DOHH2 (cell line): ENCODE results near the gene CTIF.

Experiments used
- H3F3A ChIP-seq: fragments of 200-600 bp; sonication (generic), shearing (Covaris generic); 2 replicates; pipeline ENCODE4 v1.6.0; 2016; ENCODE audit warnings: antibody characterized with exemption, mild to moderate bottlenecking; ENCODE audit not compliant: control insufficient read depth, insufficient read depth
- H3K27ac ChIP-seq: fragments of 200-600 bp; sonication (generic); 2 replicates; pipeline ENCODE4 v1.5.1; 2014; ENCODE audit warnings: low read depth, mild to moderate bottlenecking, low read length, moderate library complexity
- H3K27me3 ChIP-seq: fragments of 200-600 bp; sonication (generic); 2 replicates; pipeline ENCODE4 v1.6.1; 2014; ENCODE audit warnings: mild to moderate bottlenecking, low read length, mixed read lengths; ENCODE audit not compliant: control insufficient read depth
- H3K36me3 ChIP-seq: fragments of 200-600 bp; sonication (generic); 2 replicates; pipeline ENCODE4 v1.6.1; 2014; ENCODE audit warnings: mild to moderate bottlenecking, low read length, moderate library complexity, mixed read lengths; ENCODE audit not compliant: control insufficient read depth
- H3K4me1 ChIP-seq: fragments of 200-600 bp; sonication (generic); 2 replicates; pipeline ENCODE4 v1.6.1; 2014; ENCODE audit warnings: mild to moderate bottlenecking, low read length, mixed read lengths; ENCODE audit not compliant: control insufficient read depth
- H3K4me2 ChIP-seq: fragments of 200-600 bp; sonication (generic); 2 replicates; pipeline ENCODE4 v1.6.0; 2014; ENCODE audit warnings: mild to moderate bottlenecking, low read length, moderate library complexity
- H3K4me3 ChIP-seq: fragments of 200-600 bp; sonication (generic); 2 replicates; pipeline ENCODE4 v1.5.1; 2014; ENCODE audit warnings: mild to moderate bottlenecking, low read length, mixed read lengths
- H3K79me2 ChIP-seq: fragments of 200-600 bp; sonication (generic); 2 replicates; pipeline ENCODE4 v1.6.1; 2014; ENCODE audit warnings: mild to moderate bottlenecking, low read length, mixed read lengths; ENCODE audit not compliant: control insufficient read depth
- H3K9me2 ChIP-seq: fragments of 200-600 bp; sonication (generic); replicated peaks from 2 replicates; pipeline ENCODE4 v1.6.1; 2014; ENCODE audit warnings: mild to moderate bottlenecking, low read length, mixed read lengths; ENCODE audit not compliant: control insufficient read depth
- H3K9me3 ChIP-seq: fragments of 200-600 bp; sonication (generic); 2 replicates; pipeline ENCODE4 v1.6.1; 2014; ENCODE audit warnings: antibody characterized with exemption, low read length, mixed read lengths; ENCODE audit not compliant: control insufficient read depth, insufficient read depth
- H4K20me1 ChIP-seq: fragments of 200-600 bp; sonication (generic); 2 replicates; pipeline ENCODE4 v1.6.0; 2014; ENCODE audit warnings: low read depth, mild to moderate bottlenecking, antibody characterized with exemption, low read length, moderate library complexity; ENCODE audit not compliant: control insufficient read depth, insufficient read depth
- CTCF ChIP-seq: fragments of 200-600 bp; sonication (generic); IDR thresholded peaks from one replicate; pipeline ENCODE4 v1.5.1; 2014; ENCODE audit warnings: antibody characterized with exemption, mild to moderate bottlenecking, low read depth, low read length; ENCODE audit not compliant: poor library complexity, severe bottlenecking
- EZH2phosphoT487 ChIP-seq: fragments of 200-600 bp; sonication (generic); IDR thresholded peaks from 2 replicates; pipeline ENCODE4 v1.6.1; 2017; ENCODE audit warnings: borderline replicate concordance, mild to moderate bottlenecking, antibody characterized with exemption, low read length, moderate library complexity, mixed read lengths

Gene CTIF

GRCh38 chr18:48700446-48700845 lies 161.6 kb downstream of the CTIF start:
- no peaks in the 10 kb centered on the region for H3F3A ChIP-seq
- no peaks in the 10 kb centered on the region for H3K4me1 ChIP-seq
- TF ChIP-seq CTCF (no peak), EZH2phosphoT487 (no peak)
- no peaks in the 10 kb centered on the region for H3K79me2 ChIP-seq
- H3K27ac ChIP-seq: no peak overlapping the region
- no peaks in the 10 kb centered on the region for H3K36me3 ChIP-seq
- no peaks in the 10 kb centered on the region for H3K9me2 ChIP-seq
- no peaks in the 10 kb centered on the region for H3K9me3 ChIP-seq
- no peaks in the 10 kb centered on the region for H4K20me1 ChIP-seq
- no peaks in the 10 kb centered on the region for H3K27me3 ChIP-seq
- no peak overlapping the region for H3K4me3 ChIP-seq
- no peak overlapping the region for H3K4me2 ChIP-seq

GRCh38 chr18:48702346-48703027 lies 163.7 kb downstream of the CTIF start:
- no peak overlapping the region for H3K27ac ChIP-seq
- TF ChIP-seq CTCF: no peak
- no peak for TF ChIP-seq EZH2phosphoT487
- no peaks in the 10 kb centered on the region for H3F3A ChIP-seq
- H3K4me1 ChIP-seq: no peaks in the 10 kb centered on the region
- H3K9me2 ChIP-seq: no peaks in the 10 kb centered on the region
- H3K79me2 ChIP-seq: no peaks in the 10 kb centered on the region
- no peaks in the 10 kb centered on the region for H3K36me3 ChIP-seq
- H3K9me3 ChIP-seq: no peaks in the 10 kb centered on the region
- H3K27me3 ChIP-seq: no peaks in the 10 kb centered on the region
- no peak overlapping the region for H3K4me3 ChIP-seq
- no peaks in the 10 kb centered on the region for H4K20me1 ChIP-seq
- no peak overlapping the region for H3K4me2 ChIP-seq

GRCh38 chr18:48703028-48703386 lies 164.2 kb downstream of the CTIF start:
- Histone ChIP-seq H3K79me2 (no peaks in the 10 kb centered on the region), H3K27ac (no peak overlapping the region), H3K27me3 (no peaks in the 10 kb centered on the region), H3K36me3 (no peaks in the 10 kb centered on the region), H4K20me1 (no peaks in the 10 kb centered on the region), H3K4me1 (no peaks in the 10 kb centered on the region), H3K4me3 (no peak overlapping the region), H3K9me2 (no peaks in the 10 kb centered on the region), H3F3A (no peaks in the 10 kb centered on the region), H3K9me3 (no peaks in the 10 kb centered on the region), H3K4me2 (no peak overlapping the region)
- TF ChIP-seq CTCF (no peak), EZH2phosphoT487 (no peak)
